Stimulated activated CD4-positive, alpha-beta T cell treated with anti-CD3 and anti-CD28 coated beads, TNF-alpha, amount 100 ng/mL, for 24 hours (primary cell): ENCODE data around the gene HTRA2.
"Not testable (repeated sequence)": the region's sequence is repeated elsewhere in the genome, so short reads cannot be mapped to it uniquely, and the experiment has no call there.

Experiments used
- DNase-seq, 3 experiments: peaks; one replicate each; pipeline ENCODE4 v3.0.0-alpha.2; 2020; ENCODE audit warnings: low read depth in 3 of 3

HTRA2 gene

DNA sequence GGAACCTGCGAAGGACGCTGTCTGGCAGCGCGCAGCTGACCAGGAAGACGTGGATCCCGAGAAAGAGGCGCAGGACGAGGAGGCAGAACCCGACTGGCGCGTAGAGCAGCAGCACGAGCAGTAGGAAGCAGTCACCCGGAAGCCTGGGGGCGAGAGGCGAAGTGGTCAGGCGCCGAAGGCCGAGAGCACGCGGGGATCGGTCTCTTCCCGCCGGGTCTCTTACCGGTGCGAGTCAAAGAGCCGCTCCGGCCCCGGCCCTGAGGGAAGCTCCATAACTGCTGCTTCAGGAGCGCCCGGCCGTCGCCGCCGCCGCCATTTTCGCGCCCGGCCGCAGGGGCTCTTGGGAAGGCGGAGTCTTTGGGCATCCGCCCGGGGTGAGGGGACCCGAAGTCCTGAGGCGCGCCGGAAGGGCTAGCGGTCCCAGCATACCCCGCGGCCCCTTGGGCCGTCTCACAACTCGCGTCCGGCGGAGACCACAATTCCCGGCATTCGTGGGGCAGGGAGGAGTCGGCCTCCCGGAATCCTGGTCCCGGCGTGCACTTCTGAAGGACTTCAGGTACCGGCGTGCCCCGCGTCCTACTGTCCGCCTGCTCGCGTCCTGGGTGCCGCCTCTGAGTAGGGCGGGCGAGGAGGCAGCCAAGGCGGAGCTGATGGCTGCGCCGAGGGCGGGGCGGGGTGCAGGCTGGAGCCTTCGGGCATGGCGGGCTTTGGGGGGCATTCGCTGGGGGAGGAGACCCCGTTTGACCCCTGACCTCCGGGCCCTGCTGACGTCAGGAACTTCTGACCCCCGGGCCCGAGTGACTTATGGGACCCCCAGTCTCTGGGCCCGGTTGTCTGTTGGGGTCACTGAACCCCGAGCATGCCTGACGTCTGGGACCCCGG is at the start of gene HTRA2, which contains the start of gene AUP1:
Gene HTRA2 (plus strand): TSS at position 577 of the 882 bp plus-strand sequence. CDS start 74 bp downstream, at position 651.
Gene AUP1 (minus strand): TSS at position 350 of the 882 bp plus-strand sequence. CDS start 77 bp downstream, at position 273.
- peak; percentile 84 to 96 (median 87) for DNase-seq

DNA sequence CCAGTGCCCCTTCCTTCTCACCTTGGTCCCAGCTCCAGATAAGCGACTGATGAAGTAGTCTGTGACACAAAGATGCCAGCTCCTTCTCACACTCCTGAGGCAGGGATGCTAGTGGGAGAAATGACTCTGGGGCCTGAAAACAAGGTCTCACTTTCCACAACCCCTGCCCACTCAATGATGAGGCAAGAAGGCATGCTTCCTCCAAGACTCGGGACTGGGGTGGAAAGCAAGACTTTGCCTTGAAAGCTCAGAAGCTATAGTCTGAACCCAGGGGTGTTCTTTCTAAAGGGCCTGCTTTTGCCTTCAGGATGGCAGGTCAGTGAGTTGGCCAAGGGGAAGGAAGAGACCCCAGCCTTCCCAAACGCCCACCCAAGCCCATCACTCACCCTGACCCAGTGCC is 48.3 kb upstream of the HTRA2 start:
- no peak for DNase-seq

DNA sequence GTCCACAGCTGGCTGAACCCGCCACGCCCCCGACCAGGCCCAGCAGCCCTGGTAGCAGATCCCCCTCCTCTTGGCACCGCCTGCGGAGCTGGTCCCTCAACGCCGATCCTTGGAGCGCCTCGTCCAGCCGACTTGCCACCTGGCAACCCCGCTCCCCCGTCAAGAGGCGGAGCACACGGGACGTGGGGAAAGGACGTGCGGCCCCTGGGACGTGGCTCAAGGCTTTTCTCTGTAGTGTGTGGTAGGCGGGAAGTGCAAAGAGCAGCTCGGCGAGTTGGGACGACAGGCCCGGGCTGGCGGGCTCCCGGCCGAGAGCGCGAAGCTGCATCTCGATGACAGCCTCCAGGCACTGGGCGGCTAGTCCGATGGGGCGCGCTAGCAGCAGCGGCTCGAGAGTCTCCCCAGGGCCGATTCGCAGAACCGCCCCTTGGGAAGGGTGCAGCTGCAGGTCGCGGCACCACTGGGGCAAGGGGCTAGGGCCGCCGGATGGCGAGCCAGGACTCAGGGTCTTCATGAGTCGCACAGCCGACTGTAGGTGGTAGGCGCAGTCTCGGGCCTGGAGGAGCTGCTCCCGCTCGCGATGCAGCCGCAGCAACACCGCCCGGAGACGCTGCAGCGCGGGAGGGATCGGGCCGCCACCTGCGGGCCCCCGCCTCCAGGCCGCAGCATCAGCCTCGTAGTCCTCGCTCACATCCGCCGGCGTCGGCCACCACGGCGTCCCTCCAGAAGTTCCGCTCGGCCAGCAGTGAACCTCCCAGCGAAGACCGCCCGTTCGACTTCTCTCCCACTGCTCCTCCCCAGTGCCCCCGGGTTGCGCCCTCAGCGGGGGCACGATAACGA is 47.6 kb upstream of the HTRA2 start:
- peak in 1 of 3 experiments; percentile 56 for DNase-seq

DNA sequence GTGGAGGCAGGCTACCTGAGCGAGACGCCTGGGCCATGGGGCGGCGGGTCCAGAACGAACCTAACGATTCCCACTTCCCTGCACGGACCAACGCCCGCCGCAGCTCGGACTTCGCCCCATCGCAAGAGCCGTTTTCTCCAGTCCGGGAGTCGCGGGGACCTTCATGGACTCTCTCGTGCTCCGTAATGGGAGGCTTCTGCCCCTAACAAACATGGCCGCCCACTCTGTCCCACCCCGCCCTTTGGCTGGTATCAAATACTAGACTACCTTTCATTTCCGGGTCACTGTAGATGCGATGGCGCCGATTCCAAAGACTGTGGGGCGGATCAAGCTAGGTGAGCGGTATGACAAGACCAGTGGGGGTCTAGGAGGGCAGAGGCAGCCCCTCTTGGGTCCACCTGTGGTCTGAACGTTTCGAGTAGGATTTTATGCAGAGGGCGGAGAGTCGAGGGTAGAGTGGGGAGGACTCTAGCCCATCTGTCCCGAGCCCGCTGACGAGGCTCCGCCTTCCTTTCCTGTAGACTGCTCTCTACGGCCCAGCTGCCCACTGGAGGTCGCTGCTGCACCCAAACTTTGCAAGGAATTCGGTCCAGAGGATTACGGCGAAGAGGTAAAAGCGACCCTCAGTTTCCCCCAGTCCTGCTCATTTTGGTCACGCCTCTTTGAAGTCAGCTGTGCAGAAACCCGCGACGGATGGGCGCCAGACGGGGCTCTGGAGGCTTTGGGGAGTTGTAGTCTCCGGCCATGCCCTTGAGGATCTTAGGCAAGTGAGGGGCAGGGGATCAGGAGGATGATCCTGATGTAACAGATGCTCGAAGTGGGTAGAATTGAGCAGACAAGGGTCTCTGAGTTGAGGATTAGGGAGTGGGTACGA is 46.7 kb upstream of the HTRA2 start, which contains the start of the genes CCDC142 and TTC31:
Gene CCDC142 (minus strand): TSS at position 198 of the 874 bp plus-strand sequence. CDS start 161 bp downstream, at position 37.
Gene TTC31 (plus strand): TSS at position 281 of the 874 bp plus-strand sequence. CDS start 15 bp downstream, at position 296.
- DNase-seq, result peak; percentile 85 to 93 (median 93)

DNA sequence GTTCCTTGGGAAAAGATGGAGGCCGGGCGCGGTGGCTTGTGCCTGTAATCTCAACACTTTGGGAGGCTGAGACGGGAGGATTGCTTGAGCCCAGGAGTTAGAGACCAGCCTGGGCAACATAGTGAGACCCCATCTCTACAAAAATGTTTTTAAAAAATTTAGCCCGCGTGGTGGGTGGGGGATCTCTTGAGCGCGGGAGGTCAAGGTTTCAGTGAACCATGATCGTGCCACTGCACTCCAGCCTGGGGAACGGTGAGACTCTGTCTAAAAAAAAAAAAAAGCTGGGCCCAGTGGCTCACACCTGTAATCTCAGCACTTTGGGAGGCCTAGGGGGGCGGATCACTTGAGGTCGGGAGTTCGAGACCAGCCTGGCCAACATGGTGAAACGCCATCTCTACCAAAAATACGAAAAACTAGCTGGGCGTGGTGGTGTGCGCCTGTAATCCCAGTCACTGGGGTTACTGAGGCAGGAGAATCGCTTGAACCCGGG is 46.0 kb upstream of the HTRA2 start:
- DNase-seq, result not testable (repeated sequence)

DNA sequence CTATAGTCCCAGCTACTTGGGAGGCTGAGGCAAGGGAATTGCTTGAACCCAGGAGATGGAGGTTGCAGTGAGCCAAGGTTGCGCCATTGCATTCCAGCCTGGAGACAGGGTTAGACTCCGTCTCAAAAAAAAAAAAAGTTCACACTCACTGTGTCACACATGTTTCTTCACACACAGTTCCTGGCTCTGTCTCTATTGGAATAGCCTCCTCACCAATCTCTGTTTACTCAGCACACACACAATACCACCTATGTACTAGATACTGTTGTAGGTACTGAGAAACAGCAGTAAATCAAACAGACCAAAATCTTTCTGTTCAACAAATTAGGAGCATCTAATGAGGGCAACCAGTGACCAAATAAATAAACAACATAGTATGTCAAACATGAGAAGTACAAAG is 43.6 kb upstream of the HTRA2 start:
- no peak for DNase-seq

DNA sequence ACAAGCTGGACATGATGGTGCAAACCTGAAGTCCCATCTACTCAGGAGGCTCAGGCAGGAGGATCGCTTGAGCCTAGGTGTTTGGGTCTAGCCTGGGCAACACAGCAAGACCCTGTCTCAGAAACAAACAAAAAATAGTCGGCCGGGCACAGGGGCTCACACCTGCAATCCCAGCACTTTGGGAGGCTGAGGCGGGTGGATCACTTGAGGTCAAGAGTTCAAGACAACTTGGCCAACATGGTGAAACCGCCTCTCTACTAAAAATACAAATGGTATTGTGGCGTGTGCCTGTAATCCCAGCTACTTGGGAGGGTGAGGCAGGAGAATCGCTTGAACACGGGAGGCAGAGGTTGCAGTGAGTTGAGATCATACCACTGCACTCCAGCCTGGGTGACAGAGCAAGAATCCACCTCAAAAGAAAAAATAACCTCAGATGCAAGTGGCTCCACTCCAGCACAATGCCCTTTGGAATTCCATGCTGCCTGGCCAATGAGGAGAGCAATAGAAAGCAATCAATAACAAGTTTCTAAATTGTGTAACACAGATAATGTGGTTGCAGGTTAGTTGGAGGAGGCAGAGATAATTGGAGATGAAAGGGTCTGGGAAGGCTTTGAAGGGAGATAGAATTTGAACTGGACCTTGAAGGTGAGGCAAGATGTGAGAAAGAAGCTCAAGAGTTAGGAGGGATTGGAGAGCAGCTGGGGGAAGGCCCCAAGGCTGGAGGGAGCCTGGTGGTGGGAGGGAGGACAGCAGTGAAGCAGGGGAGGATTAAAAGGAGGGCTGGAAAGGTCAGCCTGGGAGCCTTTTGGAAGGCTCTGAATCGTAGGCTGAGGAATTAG is 40.9 kb upstream of the HTRA2 start:
- no peak for DNase-seq

DNA sequence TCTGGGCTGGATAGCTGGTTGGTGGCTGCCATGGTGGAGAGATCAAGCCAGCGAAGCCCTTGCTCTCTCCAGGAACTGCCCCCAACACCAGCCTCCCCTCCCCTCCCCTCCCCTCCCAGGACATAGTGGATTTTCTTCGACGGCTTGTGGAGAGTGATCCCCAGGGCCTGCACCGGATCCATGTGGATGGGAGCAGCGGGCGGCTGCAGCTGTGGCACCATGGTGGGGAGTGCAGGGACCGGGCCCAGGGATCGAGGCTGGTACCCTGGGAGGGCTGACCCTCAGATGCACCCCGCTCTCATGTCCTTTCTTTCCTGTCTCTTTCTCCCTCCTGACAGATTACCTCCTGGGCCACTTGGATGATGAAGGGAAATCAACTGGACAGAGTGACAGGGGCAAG is 39.8 kb upstream of the HTRA2 start:
- DNase-seq, result no peak

DNA sequence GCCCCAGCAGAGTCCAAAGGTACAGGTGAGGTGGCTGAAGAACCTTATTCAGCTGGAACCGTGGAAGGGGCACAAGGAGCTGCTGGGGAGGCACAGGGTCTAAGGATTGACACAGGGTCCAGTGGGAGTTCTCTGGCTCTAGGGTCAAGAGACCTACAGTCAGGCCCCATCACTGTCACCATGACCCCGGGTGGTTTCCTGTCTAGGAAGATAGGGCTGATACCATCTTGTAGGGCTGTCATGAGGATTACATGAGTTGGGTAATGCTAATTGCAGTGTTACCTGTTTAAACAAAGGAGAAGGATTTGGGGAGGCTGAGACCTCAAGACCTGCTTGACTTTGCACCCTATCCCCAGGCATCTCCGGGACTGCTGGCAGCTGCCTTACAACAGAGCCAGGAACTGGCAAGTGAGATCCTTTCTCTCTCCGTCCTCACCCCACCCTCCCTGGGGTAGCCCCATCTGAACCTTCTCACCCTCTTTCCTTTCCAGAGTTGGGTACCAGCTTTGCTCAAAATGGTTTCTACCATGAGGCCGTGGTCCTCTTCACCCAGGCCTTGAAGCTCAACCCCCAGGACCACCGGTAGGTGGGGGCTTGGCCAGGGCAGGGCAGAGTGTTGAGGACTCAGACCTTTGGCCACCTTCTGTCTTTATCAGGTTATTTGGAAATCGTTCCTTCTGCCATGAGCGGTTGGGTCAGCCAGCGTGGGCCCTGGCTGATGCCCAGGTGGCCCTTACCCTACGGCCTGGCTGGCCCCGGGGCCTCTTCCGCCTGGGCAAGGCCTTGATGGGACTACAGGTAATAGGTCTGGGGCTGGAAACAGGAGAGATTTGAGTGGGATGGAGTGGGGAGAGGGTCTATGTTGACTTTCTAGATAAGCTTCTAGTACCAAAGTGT is 37.8 kb upstream of the HTRA2 start:
- DNase-seq, result no peak

DNA sequence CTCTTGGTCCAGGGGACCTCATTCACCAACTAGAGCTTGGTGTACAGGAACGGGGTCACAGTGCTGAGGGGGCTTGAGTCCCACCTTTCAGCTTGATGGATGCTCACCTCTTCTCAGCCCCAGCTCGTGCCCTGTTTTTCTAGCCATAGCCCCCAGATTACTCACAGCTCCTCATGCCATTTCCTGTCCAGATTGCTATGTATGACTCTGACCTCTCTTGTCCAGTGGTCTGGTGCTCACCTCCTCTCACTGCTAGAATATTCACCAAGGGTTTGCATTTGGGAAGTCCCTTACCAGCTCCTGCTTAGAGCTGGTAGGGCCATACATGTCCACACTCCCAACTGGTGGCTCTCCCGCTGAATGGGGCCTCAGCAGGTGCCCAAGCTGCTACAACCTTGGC is 36.2 kb upstream of the HTRA2 start:
- no peak for DNase-seq

DNA sequence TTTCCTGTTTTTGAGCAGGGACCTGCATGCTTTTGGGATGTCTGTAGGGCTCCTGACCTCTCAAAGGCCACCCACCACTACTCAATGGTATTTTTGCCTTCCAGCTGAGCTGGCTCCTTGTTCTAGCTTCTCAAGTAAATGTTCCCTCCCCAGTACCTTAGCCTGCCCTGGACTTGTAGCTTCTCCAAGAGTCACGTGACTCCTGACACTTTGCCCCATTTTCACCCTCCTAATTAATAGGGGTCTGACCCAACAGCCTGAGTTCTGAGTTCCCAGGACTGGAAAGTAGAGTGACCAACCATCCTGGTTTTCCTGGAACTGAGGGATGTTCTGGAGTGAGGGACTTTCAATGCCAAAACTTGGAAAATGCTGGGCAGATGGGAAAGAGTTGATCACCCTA is 34.3 kb upstream of the HTRA2 start:
- no peak for DNase-seq

DNA sequence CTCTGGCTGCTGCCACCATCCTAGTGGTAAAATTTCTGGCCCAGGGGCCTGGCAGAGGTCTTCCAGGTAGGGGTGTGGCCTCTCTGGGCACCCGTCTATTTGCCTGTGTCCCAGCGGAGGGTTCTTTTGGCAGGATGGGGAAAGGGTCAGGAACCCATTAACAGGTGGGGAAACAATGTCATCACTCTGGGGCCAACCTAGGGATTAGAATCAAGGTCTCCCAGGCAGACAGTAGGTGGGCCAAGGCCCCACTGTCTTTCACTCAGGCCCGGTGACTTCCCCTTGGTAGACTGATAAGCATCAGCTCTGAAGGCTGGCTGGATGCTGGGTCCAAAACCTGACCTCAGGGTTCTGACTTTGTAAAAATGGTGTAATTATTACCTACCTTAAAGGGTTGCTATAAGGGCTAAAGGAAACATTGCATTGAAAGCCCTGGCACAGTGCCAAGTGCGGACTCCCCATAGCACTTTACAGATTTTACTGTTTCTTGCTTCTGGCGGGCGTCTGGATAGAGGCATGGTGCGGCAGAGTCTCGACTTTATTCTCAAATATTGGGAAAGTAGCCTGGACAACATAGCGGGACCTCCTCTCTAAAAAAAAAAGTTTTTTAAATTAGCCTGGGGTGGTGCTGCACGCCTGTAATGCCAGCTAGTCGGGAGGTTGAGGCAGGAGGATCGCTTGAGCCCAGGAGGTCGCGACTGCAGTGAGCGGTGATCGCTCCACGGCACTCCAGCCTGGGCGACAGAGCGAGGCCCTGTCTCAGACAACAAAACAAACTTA is 32.5 kb upstream of the HTRA2 start:
- DNase-seq, result no peak

DNA sequence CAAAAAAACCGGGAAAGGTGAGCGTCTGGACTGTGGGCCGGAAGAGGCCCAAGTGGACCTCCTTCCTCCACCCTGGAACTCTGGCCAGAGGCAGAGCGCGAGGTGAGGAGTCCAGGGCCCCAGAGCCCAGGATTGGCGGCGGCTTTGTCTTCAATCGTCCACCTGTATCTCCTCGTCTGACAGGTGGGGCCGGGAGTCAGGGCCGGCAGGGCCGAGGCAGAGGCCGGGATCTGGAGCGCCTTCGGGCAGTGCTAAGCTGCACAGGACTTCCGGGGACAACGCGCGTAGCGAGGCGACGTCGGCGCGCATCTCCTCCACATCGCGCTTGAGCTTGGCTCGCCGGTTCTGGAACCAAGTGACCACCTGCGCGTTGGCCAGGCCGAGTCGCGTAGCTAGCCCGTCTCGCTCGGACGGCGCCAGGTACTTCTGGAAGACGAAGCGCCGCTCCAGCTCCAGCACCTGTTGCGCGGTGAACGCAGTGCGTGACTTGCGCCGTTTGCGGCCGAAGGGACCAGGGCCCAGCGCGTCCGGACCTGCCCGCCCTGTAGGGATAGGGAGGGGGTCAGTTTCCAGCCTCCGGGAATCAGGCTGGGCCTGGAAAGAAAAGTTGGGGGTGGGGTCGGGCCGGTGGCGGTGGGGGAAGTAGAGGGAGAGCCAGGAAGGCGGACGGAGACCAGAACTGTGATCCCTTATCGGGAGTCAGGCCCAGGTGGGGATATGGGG is 31.8 kb upstream of the HTRA2 start:
- DNase-seq, result no peak

DNA sequence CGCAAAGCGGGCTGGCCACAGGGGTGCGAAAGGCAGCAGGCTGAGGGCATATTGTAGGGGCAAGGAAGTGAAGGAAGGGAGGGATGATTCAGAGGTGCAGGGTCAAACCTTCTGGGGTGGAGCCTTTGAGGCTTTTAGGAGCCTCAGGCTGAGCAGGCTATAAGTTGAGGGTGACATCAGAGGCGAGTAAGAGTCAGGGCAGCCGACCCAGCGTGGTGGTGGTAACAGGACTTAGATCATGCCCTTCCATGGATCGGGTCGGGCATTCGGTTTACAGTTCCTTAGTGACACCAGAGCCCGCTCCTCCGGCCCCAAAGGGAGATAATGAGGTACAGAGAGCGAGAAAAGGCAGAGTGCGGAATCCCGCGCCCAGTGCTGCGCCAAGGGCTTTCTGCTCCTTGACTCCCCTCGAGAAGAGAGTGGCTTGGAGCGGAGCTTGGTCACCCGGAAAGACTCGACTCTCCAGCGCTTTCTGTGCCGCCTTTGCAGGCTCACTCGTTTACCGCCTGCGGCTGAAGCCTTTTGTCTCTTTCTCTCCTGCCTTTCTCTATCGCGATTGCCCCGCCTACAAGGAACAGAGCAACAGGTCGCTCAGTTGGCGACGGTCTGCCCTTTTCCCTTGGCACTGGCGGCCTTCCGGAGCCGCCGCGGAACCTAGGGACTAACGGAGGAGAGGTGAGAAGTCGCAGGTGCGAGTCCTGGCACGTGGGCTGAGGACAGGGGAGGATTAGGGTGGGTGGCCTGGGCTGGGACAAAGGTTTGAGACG is 31.1 kb upstream of the HTRA2 start:
- DNase-seq, result no peak

DNA sequence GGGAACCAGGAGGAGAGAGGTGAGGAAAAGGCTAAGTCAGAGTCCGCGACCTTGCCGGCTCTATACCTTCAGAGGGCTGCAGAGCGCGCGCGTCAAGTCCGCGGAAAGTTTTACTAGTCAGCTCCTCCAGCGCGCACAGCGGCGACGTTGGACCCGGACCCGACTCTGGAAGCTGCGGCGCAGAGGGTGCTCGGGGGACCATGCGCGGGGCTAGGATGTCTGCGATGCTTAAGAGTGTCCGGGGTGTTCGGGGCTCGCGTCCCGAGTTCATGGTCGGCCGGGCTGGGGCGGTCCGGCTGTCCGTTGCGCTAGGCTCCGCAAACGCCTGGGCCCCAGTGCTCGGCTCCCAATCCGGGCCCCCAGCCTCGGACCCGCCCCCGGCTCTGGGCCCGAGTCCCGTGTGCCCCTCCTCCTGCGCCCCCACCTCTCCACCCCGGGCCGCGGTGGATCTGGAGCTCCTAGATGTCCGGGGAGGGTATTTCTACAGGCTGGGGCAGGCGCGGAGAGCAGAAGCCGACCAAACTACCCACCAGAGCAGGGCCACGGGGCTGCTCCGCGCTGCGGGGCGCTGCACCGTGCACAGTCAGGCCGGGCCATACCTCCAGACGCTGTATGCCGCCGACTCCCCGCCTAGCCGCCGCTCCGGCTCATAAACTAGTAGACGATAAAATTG is 30.3 kb upstream of the HTRA2 start, which contains the start of gene LBX2:
Gene LBX2 (minus strand): TSS at position 337 of the 673 bp plus-strand sequence. CDS start 66 bp downstream, at position 271.
- peak in 1 of 3 experiments; percentile 54 for DNase-seq

DNA sequence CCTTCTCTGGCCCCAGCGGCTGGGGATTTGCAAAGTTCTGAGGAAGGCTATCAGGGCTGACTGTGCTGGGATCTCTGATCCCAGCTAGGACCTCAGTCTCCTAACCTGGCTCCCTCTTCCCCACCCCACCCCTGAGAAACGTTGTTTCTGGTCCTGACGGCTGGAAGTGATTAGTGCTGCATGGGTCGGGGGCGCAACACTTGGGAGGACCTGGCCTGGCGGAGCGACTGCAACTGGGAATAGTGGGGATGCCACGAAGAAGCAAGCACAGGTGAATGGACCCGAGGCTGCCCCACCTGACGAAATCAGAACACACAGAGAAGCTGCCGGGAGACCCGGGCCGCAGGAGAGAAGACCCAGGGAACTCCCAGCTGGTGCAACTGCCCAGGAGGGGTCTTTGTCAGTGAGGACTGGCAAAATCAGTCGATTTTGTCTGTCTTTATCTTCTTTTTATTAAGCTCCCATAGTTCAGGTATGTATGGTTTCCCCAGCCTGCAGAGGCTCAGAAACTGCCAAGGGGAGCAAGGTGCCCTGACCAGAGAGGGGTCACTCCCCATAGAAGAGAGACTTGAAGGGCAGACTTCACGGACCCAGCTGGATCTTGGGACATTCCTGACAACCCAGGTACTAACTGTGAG is 29.7 kb upstream of the HTRA2 start:
- no peak for DNase-seq
